Testis (tissue), 2 donors: ENCODE results near the gene C1R.

ENCODE experiments used
- CTCF ChIP-seq, 3 experiments: fragments of 450-650 bp in 2 of 3; fragments of 200-600 bp in 1 of 3; sonication (generic) in 1 of 3; IDR thresholded peaks; one replicate each; pipeline ENCODE4 v1.5.1; 2016 to 2019; ENCODE audit warnings: antibody characterized with exemption in 3 of 3, mild to moderate bottlenecking in 2 of 3, moderate library complexity in 1 of 3
- POLR2A ChIP-seq: fragments of 450-650 bp; IDR thresholded peaks from one replicate; pipeline ENCODE4 v1.6.1; 2017; ENCODE audit warnings: antibody characterized with exemption, mild to moderate bottlenecking, moderate library complexity

GRCh38 chr12:7093892-7094291 is 1.6 kb upstream of the C1R start:
- TF ChIP-seq POLR2A = no peak
- TF ChIP-seq CTCF (IDR thresholded peaks at IDR 0.05) = no peak
